Measurements from ENCODE around the gene GDPD5.

DNA sequence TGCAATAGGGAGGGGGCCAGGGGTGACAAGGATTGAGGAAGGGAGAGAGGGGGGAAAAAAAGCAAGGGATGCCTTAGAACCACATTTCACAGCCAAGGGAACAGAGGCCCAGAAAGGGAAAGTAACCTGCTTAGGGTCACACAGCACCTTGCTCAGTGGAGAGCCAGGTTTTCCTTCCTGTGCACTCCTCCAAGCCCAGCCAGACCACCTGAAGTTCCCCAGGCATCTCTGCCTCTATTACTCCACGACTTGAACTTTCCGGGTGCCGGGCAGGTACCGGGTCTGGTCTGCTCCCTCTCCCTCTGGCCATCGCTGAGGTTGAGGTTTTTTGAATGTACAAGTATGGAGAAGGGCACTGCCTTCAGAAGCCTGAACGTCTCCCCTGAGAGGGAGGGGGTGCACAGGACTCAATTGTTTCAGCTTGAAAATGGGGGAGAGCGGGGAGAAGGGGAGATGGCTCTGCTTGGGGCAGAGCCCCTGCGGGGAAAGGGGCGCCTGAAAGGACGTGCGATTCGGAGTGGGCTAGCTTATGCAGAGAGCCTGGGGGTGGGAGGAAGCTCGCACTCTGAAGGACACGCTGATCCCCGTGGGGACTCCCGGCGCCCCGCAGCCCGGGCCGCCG lies 35.8 kb upstream of the GDPD5 start:
- TF ChIP-seq, protein P1, sequence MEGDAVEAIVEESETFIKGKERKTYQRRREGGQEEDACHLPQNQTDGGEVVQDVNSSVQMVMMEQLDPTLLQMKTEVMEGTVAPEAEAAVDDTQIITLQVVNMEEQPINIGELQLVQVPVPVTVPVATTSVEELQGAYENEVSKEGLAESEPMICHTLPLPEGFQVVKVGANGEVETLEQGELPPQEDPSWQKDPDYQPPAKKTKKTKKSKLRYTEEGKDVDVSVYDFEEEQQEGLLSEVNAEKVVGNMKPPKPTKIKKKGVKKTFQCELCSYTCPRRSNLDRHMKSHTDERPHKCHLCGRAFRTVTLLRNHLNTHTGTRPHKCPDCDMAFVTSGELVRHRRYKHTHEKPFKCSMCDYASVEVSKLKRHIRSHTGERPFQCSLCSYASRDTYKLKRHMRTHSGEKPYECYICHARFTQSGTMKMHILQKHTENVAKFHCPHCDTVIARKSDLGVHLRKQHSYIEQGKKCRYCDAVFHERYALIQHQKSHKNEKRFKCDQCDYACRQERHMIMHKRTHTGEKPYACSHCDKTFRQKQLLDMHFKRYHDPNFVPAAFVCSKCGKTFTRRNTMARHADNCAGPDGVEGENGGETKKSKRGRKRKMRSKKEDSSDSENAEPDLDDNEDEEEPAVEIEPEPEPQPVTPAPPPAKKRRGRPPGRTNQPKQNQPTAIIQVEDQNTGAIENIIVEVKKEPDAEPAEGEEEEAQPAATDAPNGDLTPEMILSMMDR (conservative IDR thresholded peaks at IDR 0.05): no peak
- TF ChIP-seq ZFX (IDR thresholded peaks at IDR 0.05): no peak

All from C4-2B (cell line).